HuH-7 (cell line): Measurements from ENCODE around the gene DBN1.
"Not testable (repeated sequence)": the region's sequence is repeated elsewhere in the genome, so short reads cannot be mapped to it uniquely, and the experiment has no call there.

Experiments
- DNase-seq: peaks from one replicate; pipeline ENCODE4 v3.0.0; 2011; ENCODE audit warnings: low spot score

DBN1 gene

DNA sequence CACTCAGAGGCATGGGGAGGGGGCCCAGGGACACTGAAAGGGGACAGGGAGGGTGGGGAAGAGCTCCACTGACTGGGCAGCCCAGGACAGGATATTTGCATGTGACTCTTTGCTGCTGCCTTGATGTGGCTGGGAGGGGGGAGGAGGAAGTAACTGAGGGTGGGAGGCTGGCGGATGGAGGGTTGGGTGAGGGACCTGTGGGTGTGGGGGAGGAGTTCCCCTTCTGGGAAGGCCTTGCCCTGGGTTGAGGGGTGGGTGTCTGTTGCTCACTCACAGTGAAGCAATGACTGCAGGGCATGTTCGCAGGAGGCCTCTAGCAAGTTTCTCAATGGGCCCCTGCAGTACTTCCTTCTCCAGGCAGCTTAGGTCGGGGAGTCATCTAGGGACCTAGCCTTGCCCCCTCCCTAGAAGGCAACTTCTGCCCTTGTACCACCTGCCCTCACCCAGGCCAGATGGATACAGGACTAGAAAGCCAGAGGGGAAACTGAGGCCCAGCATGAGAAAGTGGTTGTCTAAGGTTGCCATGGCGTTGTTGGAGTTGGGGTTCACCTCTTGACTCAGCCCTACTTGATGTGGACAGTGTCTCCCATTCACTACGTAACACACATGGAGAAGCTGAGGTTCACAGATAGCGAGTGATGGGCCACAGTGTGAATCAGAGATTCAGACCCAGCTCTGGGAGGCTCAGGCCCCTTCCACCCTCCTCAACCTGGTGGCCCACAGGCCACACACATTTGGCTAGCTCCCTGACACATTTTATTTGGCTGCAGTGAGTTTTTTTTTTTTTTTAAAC is 44.0 kb downstream of the DBN1 start:
- no peak for DNase-seq

GRCh38 chr5:177428574-177429217 is 44.7 kb downstream of the DBN1 start:
- DNase-seq = no peak

DNA sequence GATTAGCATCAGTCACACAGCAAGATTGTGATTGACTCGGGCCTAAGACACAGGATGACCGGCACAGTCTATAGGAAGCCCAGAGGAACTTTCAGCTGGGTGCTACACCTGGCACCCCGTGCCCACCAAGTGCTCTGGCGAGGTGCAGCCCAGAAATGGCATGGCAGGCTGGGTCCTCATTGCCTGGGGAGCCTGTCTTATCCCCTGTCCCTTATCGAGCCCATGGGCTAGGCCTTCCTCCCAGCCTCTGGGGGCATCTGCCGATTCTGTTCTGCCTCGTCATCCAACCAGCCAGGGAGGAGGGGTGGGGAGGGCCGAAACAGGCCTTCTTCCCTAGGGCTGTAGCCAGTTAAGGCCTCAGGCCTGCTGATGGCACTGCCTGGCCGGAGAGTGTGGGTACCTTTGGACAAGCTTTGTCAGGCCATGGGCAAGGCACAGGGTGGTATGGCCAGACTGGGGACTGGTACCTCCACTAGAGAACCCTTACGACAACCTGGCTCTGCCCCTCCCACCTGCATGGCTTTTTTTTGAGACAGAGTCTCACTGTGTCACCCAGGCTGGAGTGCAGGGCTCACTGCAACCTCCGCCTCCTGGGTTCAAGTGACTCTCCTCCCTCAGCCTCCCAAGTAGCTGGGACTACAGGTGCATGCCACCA is 45.4 kb downstream of the DBN1 start:
- no peak for DNase-seq

- no peak for DNase-seq
Measured at GRCh38 chr5:177427211-177427822, 46.1 kb downstream of the DBN1 start.

DNA sequence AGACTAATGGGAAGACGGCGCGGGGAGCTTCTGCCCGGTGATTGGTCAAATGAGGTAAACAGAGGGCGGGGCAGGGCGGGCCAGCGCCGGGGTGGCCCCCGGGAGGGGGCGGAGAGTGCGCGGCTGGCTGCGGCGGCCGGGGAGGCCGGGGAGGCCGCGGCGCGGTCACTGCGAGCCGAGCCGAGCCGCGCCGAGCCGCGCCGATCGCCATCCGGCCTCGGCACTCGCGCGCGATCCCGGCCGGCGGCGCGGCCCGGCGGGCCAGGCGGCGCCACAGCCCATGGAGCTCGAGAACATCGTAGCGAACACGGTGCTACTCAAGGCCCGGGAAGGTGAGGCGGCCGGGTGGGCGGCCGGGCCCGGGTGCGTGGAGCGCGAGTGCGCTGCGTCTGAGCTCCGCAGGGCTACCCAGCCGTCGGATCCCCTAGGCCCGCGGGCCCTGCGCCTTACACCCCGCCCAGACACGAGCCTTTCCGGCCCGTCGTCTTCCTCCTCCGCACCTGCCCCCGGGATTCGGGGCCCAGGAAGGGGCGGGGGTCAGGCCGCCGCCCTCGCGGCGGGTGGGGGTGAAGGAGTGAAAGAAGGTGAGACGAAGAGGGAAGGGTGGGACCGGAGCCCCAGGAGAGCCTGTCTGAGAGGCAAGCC is 46.7 kb downstream of the DBN1 start, which contains the start of gene GRK6:
Gene GRK6, plus strand, starts transcription at position 111 of the 645 bp plus-strand sequence. Its CDS starts 170 bp downstream, at position 281.
- peak; percentile 100 for DNase-seq

- peak; percentile 95 for DNase-seq
Measured at GRCh38 chr5:177425801-177426565, 47.5 kb downstream of the DBN1 start.

DNA sequence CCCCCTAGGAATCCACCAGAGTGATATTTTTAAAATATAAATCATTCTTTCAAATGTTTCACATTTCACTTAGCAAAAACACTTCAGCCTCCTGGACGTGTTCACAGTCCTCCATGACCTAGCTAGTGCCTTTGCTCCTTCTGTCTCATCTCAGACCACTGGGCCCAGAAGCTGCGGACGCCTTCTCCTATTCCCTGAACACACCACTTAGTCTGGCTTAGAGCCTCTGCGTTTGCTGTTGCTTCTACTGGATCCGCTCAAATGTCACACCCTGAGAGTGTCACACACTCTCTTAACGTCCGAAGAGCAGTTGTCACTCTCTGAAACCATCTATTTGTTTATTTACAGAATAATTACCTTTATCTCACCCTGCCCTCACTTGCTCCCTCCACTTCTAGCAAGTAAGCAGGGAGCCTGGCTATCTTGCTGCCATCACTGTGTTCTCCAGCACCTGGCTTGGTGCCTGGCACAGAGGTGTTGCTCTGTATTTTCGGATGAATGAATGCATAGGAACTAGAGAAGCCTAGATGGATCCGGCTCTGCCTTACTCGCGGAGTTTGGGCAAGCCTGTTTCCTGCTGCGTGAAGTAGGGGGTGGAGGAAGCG is 48.1 kb downstream of the DBN1 start:
- DNase-seq = no peak

GRCh38 chr5:177423671-177424070 is 49.8 kb downstream of the DBN1 start:
- no peak for DNase-seq

DNA sequence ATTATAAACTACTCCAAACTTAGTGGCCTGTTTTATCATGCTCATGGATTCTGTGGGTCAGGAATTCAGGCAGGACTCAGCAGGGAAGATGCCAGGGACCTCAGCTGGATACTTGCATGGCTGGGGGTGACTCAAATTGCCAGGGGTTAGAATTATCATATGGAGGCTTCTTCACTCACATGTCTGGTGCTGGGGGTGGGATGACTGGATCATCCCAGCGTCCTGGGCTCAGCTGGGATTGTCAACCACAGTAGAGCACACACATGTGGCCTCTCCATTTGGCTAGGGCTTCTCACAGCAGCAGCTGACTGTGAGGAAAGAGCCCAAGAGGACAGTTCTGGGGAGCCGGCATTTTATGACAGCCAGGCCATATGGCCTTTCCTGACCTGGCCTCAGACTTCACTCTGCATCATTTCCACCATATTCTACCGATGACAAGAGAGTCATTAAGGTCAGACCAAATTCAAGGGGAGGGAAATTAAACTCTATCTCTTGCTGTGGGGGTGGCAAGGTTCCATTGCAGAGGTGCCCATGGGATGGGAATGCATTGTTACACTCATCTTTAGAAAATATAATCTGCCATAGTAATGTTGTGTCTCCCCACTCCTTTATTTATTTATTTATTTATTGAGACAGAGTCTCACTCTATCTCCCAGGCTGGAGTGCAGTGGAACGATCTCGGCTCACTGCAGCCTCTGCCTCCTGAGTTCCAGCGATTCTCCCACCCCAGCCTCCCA is 52.2 kb downstream of the DBN1 start:
- DNase-seq = no peak

DNA sequence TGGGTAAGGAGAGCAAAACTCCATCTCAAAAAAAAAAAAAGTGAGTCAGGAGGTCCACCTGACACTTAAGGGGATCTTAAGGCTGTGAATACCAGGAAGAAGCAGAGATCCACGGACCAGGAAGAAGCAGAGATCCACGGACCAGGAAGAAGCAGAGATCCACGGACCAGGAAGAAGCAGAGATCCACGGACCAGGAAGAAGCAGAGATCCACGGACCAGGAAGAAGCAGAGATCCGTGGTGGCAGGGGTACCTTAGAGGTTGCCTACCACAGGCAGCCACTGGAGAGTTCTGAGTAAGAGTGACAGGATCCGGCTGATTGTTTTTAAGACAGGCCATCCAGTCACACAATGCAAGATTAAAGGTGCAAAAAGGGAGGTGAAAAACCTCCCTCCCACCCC is 53.0 kb downstream of the DBN1 start:
- DNase-seq = not testable (repeated sequence)

- no peak for DNase-seq
Measured at GRCh38 chr5:177419046-177419445, 54.4 kb downstream of the DBN1 start.

GRCh38 chr5:177417081-177417480 is 56.4 kb downstream of the DBN1 start:
- DNase-seq = not testable (repeated sequence)

GRCh38 chr5:177414481-177414880 is 59.0 kb downstream of the DBN1 start:
- no peak for DNase-seq

DNA sequence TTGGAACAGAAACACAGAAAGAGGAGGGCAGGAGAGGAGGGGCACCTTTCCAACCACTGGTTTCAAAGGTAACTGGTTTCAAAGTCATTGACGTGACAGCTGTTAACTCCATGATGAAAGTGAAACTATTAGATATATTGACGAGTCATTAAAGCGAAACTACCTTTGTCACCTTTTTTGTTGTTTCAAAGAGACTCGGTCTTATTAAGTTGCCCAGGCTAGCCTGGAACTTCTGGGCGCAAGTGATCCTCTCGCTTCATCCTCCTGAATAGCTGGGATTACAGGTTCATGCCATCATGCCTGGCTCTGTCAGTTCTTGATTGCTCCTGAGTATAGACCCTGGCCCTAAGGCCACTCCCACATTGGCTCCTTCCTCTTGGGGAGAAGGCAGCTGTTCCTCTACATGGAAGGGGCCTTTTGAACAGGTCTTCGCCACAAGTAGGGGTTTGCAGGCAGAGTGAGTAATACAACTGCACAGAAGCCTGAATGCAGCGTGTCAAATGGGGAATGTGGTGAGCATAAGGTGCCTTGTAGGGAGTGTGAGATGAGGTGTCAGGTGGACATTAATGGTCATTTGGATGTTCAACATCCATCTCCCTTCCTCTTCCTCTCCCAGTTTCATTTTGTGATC is 60.7 kb downstream of the DBN1 start:
- DNase-seq = no peak

DNA sequence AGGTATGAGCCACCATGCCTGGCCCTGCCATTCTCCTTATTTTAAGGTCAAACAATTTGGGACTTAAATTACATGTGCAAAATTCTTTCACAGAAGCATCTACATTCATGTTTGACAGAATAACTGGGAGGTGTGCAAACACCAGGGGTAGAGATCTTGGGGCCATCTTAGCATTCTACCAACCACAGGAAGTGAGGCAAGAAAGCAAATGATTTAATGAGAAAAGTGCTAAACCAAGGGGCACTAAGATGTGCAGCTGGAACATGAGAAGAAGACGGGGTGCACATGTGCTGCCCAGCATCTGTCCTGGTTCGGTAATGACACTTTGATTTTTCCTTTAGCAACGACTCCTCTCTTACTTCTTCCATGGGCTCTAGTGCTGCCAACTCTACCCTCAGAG is 62.9 kb downstream of the DBN1 start:
- DNase-seq = no peak

DNA sequence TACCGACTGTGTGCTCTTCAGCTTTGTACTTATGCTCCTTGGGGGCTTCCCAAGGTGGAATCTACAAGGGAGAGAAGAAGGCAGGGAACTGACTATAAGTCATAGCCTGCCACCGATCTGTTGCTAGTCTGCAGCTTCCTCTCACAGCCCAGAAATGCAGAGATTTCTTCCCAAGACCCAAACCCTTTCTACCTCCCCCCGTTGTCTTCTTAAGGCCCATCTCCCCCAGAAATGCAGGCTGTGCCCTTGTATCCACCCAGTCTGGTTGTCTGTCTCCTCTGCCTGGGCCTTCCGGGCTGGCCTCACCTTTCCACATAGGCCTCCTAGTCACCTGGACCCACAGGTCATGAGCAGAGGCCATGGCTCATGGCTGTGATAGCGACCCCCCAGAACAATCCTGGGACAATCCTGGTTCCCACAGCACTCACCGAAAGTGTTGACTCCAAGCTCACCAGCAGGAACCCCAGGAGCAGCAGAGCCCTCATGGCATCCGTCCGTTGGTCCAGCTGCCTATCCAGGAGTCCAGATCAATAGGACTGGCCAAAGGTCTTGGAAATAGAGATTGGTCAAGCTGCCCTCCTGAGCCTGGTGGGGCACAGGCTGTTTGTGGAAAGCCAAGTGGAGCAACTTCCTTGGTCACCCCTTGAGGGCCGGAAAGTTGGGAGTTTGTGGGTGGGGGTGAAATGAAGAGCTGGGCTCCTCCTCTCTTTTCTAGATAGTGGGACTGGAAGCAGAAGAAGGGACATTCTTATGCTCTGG is 64.2 kb downstream of the DBN1 start, which contains the start of gene F12:
Gene F12, minus strand, starts transcription at position 522 of the 759 bp plus-strand sequence. Its CDS starts 37 bp downstream, at position 485.
- DNase-seq = peak; percentile 62
